COLO668 (cell line): Measurements from ENCODE around the gene DIO3.

Source experiments
- DNase-seq: peaks from one replicate; lab custom pipeline; 2025; ENCODE audit not compliant: unreplicated experiment; lab: John Stamatoyannopoulos, UW

DIO3 gene

DNA sequence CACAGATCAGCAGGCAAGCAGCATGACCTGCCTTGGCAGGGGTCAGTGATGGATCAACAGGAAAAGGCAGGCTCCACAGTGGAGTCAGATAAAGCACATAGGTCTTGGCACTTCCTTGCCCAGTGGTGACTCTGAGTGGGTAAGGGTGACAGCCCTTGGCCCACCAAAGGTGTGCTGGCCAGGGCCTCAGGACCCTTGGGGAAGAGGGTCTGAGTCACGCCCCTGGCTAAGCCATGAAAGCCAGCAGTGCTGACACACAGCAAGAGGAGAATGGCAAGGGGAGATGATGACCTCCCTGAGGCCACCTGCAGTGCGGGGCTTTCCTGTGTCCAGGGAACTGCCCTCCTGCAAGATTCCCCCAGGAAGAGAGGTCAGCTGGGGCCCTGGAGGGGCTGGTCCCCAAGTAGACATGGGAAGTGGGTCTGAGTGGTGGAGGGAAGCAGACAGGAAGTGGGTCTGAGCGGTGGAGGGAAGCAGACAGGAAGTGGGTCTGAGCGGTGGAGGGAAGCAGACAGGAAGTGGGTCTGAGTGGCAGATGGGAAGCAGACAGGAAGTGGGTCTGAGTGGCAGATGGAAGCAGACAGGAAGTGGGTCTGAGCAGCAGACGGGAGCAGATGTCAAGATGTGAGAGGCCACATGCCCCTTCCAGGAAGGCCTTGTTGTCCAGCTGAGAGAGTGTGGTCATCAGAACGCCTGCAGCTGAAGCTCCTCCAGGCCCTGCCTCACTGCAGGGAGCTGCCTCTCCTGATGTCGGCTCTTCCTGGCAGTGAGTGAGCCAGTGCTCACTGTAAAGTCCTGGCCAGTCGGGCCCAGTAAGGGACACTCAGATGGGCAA lies 34.8 kb downstream of the DIO3 start:
- no peak for DNase-seq

GRCh38 chr14:101596742-101597141 lies 35.4 kb downstream of the DIO3 start:
- DNase-seq = no peak

- DNase-seq = no peak
Observed at GRCh38 chr14:101598159-101598558, 36.9 kb downstream of the DIO3 start.

GRCh38 chr14:101598571-101599233 lies 37.4 kb downstream of the DIO3 start:
- DNase-seq = no peak

- DNase-seq = no peak
Observed at GRCh38 chr14:101599234-101599885, 38.1 kb downstream of the DIO3 start.

GRCh38 chr14:101600336-101600890 lies 39.1 kb downstream of the DIO3 start:
- no peak for DNase-seq

- DNase-seq = no peak
Observed at GRCh38 chr14:101600891-101601605, 39.8 kb downstream of the DIO3 start.

GRCh38 chr14:101601606-101602465 lies 40.5 kb downstream of the DIO3 start:
- no peak for DNase-seq

- no peak for DNase-seq
Observed at GRCh38 chr14:101602466-101602840, 41.2 kb downstream of the DIO3 start.

DNA sequence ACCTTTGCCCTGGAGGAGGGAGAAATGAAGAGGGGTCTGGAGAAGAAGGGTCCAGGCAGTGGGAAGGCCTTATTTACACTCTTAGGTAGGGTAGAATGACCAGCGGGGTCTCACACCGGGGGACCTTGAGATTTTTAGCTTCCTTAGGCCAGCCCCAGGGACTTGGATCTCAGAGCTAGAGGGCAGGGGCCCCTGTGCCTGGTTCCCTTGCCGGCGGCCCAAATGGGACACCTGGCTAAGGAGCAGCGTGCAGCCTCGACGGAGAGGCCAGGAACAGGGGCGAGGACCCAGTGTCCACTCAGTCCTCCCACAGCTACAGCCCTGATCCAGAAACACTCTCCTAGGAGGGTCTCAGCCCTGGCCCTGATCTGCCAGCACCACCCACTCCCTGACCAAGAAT lies 41.8 kb downstream of the DIO3 start:
- no peak for DNase-seq

- DNase-seq = no peak
Observed at GRCh38 chr14:101604228-101604934, 43.1 kb downstream of the DIO3 start.

DNA sequence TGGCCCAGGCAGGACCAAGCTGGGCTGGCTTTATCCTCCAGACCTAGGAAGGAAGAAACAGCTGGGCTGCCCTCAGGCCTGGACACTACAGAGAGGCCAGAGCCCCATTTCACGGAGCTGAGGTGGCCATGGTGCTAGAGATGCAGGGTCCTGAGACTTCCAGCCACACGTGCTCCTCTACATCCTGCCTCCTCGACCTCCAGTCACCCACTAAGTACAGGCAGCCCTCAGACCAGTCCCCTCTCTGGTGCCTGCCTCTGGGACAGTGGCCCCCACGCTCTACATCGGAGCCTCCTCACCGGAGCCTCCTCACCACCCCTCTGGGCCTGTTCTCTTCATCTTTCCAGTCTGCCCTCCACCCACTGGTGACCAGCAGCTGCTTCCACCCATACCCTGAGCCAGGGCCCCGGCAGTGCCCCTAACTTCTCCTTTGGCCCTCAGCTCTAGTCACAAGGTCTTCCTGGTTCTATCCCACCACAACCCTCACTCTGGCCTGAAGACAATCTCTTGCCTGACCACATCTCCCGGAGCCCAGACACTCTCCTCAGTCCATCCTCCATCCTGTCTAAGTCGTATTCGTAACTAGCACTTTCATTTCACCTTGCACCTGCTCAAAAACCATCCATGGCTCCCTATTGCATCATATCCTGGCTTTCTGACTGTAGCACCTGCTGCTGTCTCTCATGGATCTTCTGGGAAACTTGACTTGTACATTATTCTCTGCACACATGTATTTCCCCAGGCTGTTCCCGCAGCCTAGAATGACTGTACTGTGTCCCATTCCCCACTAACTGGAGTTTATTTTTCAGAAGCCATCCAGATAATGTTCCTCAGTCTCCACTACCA lies 43.9 kb downstream of the DIO3 start:
- DNase-seq = no peak

DNA sequence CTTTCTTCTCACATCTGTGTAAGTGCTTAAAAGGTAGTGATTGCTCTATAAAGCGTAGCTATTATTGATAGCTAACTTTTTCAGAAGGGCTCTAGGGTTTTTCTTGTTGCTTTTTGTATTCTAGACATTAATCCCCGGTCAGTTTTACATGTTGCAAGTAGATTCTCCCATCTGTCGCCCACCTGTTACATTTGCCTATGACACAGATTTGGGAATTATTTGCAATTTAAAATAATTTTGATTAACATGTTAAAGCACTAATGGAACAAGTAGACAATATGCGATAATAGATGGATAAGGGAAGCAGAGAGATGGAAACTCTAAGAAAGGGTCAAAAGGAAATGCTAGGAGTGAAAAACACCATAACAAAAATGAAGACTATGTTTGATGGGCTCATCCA lies 44.5 kb downstream of the DIO3 start:
- DNase-seq = no peak
